ENCODE measurements around the gene LRRC15.

LRRC15 gene

DNA sequence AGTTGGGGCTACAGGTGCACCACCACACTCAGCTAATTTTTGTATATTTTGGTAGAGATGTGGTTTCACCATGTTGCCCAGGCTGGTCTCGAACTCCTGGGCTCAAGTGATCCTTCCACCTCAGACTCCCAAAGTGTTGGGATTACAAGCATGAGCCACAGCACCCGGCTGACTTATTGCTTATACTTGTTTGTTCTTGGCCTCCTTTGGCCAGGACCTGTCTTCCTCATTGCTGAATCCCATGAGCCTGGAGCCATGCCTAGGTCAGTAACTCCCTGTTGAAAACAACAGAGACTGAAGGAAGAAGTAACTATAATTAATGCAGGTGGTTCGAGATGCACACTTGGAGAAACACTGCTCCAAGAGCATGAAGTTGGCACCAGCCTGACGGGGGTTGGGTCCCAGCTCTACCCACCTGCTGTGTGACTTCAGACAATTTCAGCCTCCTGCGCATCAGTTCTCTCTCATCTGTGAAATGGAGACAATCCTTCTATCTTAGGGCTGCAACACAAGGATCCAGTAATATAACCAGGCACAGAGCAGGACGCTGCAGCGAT, 57.3 kb downstream of the LRRC15 start:
- Histone ChIP-seq H2AK5ac (ENCODE audit: low read depth, low read length) (no peak overlapping the region), H3K18ac (ENCODE audit: low read length) (no peak overlapping the region), H3K4me2 (ENCODE audit: insufficient read depth, low read length, poor library complexity, severe bottlenecking) (no peak overlapping the region), H3K36me3 (replicated peaks in 1 of 2; ENCODE audit: control insufficient read depth in 2 of 2, insufficient read depth in 2 of 2, low read length in 2 of 2) (no peaks in the 10 kb centered on the region), H3K27me3 (ENCODE audit: control insufficient read depth in 3 of 3, insufficient read depth in 3 of 3, low read depth in 1 of 3, low read length in 3 of 3) (peaks cover 0 to 13% (median 9%) of the 10 kb centered on the region in 3 experiments), H3K9me3 (replicated peaks in 1 of 2; ENCODE audit: control insufficient read depth in 2 of 2, insufficient read depth in 1 of 2, low read depth in 1 of 2, low read length in 2 of 2) (no peaks in the 10 kb centered on the region), H2BK15ac (ENCODE audit: low read length) (no peak overlapping the region), H3K4me1 (ENCODE audit: control insufficient read depth in 2 of 2, insufficient read depth in 1 of 2, low read depth in 1 of 2, low read length in 2 of 2) (peaks cover 16 to 42% of the 10 kb centered on the region in 2 donors), H4K8ac (ENCODE audit: low read depth, low read length) (no peak overlapping the region), H3K79me1 (ENCODE audit: low read depth, low read length) (no peaks in the 10 kb centered on the region), H3K4me3 (ENCODE audit: low read length in 2 of 2) (no peak overlapping the region), H2BK12ac (ENCODE audit: low read length) (no peak overlapping the region), H3K4ac (ENCODE audit: low read length) (no peak overlapping the region), H3K23ac (ENCODE audit: low read depth, low read length, poor library complexity) (no peak overlapping the region), H3K27ac (replicated peaks; ENCODE audit: low read length) (no peak overlapping the region), H2BK120ac (ENCODE audit: low read depth, low read length) (no peak overlapping the region), H3K14ac (ENCODE audit: low read length) (no peak overlapping the region), H2AFZ (ENCODE audit: low read length) (no peak overlapping the region), H3K9ac (ENCODE audit: low read depth, low read length, poor library complexity) (no peak overlapping the region), H2BK5ac (ENCODE audit: low read length) (no peak overlapping the region), H4K91ac (ENCODE audit: low read depth, low read length, poor library complexity) (no peak overlapping the region)
- no CpG with 5 or more reads among the region's 7 CpGs for WGBS, 2 donors (ENCODE audit: extremely low coverage in 2 of 2, insufficient read length in 2 of 2, insufficient replicate concordance in 1 of 2)
- no peak for DNase-seq (ENCODE audit: low spot score)

DNA sequence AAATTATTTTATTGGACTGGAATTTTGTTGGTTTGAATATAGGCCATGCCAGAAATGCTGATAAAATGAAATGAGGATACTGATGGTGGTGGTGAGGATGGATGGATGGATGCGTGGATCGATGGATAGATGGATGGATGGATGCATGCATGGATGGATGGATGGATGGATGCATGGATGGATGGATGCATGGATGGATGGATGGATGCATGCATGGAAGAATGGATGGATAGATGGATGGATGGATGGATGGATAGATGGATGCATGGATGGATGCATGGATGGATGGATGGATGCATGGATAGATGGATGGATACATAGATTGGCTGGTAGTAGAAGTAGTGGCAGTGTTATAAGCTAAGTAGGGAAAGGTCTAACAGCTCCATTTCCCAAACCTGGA, 58.5 kb downstream of the LRRC15 start:
- no peak overlapping the region for H3K27ac ChIP-seq (replicated peaks; ENCODE audit: low read length)
- H2AFZ ChIP-seq (ENCODE audit: low read length) = no peak overlapping the region
- H2BK5ac ChIP-seq (ENCODE audit: low read length) = no peak overlapping the region
- no peak overlapping the region for H3K9ac ChIP-seq (ENCODE audit: low read depth, low read length, poor library complexity)
- no peak overlapping the region for H2BK15ac ChIP-seq (ENCODE audit: low read length)
- H3K36me3 ChIP-seq (replicated peaks in 1 of 2; ENCODE audit: control insufficient read depth in 2 of 2, insufficient read depth in 2 of 2, low read length in 2 of 2) = no peaks in the 10 kb centered on the region
- H4K91ac ChIP-seq (ENCODE audit: low read depth, low read length, poor library complexity) = no peak overlapping the region
- no peak overlapping the region for H2AK5ac ChIP-seq (ENCODE audit: low read depth, low read length)
- H2BK12ac ChIP-seq (ENCODE audit: low read length) = no peak overlapping the region
- H4K8ac ChIP-seq (ENCODE audit: low read depth, low read length) = no peak overlapping the region
- no peaks in the 10 kb centered on the region for H3K9me3 ChIP-seq (replicated peaks in 1 of 2; ENCODE audit: control insufficient read depth in 2 of 2, insufficient read depth in 1 of 2, low read depth in 1 of 2, low read length in 2 of 2)
- no peak overlapping the region for H3K4me3 ChIP-seq (ENCODE audit: low read length in 2 of 2)
- H3K27me3 ChIP-seq (ENCODE audit: control insufficient read depth in 3 of 3, insufficient read depth in 3 of 3, low read depth in 1 of 3, low read length in 3 of 3) = peaks cover 0 to 5% (median under 1%) of the 10 kb centered on the region in 3 experiments
- no peak overlapping the region for H2BK120ac ChIP-seq (ENCODE audit: low read depth, low read length)
- H3K23ac ChIP-seq (ENCODE audit: low read depth, low read length, poor library complexity) = no peak overlapping the region
- no peak overlapping the region for H3K14ac ChIP-seq (ENCODE audit: low read length)
- H3K18ac ChIP-seq (ENCODE audit: low read length) = no peak overlapping the region
- DNase-seq (ENCODE audit: low spot score) = no peak
- no peak overlapping the region for H3K4ac ChIP-seq (ENCODE audit: low read length)
- no peaks in the 10 kb centered on the region for H3K79me1 ChIP-seq (ENCODE audit: low read depth, low read length)
- H3K4me2 ChIP-seq (ENCODE audit: insufficient read depth, low read length, poor library complexity, severe bottlenecking) = no peak overlapping the region
- WGBS, 2 donors (ENCODE audit: extremely low coverage in 2 of 2, insufficient read length in 2 of 2, insufficient replicate concordance in 1 of 2) = 100% methylated on average over 2 of the region's 2 CpGs; no CpG with 5 or more reads in 1 of the 2 donors
- peaks cover 22 to 51% of the 10 kb centered on the region in 2 donors for H3K4me1 ChIP-seq (ENCODE audit: control insufficient read depth in 2 of 2, insufficient read depth in 1 of 2, low read depth in 1 of 2, low read length in 2 of 2)

DNA sequence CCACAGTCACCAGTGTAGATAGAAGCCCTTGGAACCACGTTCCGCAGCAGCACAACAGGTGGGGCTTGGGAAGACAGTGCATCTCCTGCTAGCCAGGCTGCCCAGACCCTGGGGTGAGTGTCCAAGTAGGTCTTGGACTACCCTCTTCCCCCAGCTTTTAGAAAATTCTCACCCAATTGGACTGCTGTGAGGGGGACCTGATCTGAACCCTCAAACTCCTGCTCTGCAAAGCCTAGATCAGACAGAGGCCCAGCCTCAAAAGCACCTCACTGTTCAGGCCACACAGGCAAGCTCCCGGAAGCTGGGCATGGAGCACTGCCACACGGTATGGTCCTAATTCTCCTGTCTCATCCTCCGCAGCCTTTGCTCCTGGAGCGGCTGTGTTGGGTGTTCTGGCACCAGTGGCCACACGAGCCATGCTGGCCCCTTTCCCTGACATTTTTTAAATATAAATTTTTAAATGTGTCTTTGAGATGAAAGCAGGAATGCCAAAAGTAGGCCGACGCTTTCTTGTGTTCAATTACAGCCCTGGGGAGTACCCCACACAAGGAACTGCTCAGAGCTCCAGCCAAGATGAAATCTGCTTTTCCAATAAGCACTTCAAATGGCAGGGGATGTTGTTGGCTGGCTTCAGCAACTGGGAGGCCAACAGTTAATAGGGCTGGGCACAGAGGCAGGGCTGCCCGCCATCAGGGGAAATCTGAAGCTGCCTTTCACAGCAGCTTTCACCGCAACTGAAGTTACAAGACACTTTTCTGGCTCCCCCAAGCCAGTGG, 59.3 kb downstream of the LRRC15 start:
- Histone ChIP-seq H3K36me3 (replicated peaks in 1 of 2; ENCODE audit: control insufficient read depth in 2 of 2, insufficient read depth in 2 of 2, low read length in 2 of 2) (no peaks in the 10 kb centered on the region), H2BK15ac (ENCODE audit: low read length) (no peak overlapping the region), H3K14ac (ENCODE audit: low read length) (no peak overlapping the region), H4K91ac (ENCODE audit: low read depth, low read length, poor library complexity) (no peak overlapping the region), H3K4me3 (ENCODE audit: low read length in 2 of 2) (no peak overlapping the region), H3K27me3 (ENCODE audit: control insufficient read depth in 3 of 3, insufficient read depth in 3 of 3, low read depth in 1 of 3, low read length in 3 of 3) (peaks cover 0 to 3% (median 0%) of the 10 kb centered on the region in 3 experiments), H2BK120ac (ENCODE audit: low read depth, low read length) (no peak overlapping the region), H2AFZ (ENCODE audit: low read length) (no peak overlapping the region), H3K9ac (ENCODE audit: low read depth, low read length, poor library complexity) (no peak overlapping the region), H3K4me2 (ENCODE audit: insufficient read depth, low read length, poor library complexity, severe bottlenecking) (no peak overlapping the region), H2BK5ac (ENCODE audit: low read length) (no peak overlapping the region), H4K8ac (ENCODE audit: low read depth, low read length) (no peak overlapping the region), H3K27ac (replicated peaks; ENCODE audit: low read length) (no peak overlapping the region), H3K18ac (ENCODE audit: low read length) (no peak overlapping the region), H3K9me3 (replicated peaks in 1 of 2; ENCODE audit: control insufficient read depth in 2 of 2, insufficient read depth in 1 of 2, low read depth in 1 of 2, low read length in 2 of 2) (no peaks in the 10 kb centered on the region), H2AK5ac (ENCODE audit: low read depth, low read length) (no peak overlapping the region), H2BK12ac (ENCODE audit: low read length) (no peak overlapping the region), H3K4ac (ENCODE audit: low read length) (no peak overlapping the region), H3K23ac (ENCODE audit: low read depth, low read length, poor library complexity) (no peak overlapping the region), H3K79me1 (ENCODE audit: low read depth, low read length) (no peaks in the 10 kb centered on the region), H3K4me1 (ENCODE audit: control insufficient read depth in 2 of 2, insufficient read depth in 1 of 2, low read depth in 1 of 2, low read length in 2 of 2) (peaks cover 27 to 53% of the 10 kb centered on the region in 2 donors)
- DNase-seq (ENCODE audit: low spot score) = no peak
- WGBS, 2 donors (ENCODE audit: extremely low coverage in 2 of 2, insufficient read length in 2 of 2, insufficient replicate concordance in 1 of 2) = no CpG with 5 or more reads among the region's 11 CpGs

DNA sequence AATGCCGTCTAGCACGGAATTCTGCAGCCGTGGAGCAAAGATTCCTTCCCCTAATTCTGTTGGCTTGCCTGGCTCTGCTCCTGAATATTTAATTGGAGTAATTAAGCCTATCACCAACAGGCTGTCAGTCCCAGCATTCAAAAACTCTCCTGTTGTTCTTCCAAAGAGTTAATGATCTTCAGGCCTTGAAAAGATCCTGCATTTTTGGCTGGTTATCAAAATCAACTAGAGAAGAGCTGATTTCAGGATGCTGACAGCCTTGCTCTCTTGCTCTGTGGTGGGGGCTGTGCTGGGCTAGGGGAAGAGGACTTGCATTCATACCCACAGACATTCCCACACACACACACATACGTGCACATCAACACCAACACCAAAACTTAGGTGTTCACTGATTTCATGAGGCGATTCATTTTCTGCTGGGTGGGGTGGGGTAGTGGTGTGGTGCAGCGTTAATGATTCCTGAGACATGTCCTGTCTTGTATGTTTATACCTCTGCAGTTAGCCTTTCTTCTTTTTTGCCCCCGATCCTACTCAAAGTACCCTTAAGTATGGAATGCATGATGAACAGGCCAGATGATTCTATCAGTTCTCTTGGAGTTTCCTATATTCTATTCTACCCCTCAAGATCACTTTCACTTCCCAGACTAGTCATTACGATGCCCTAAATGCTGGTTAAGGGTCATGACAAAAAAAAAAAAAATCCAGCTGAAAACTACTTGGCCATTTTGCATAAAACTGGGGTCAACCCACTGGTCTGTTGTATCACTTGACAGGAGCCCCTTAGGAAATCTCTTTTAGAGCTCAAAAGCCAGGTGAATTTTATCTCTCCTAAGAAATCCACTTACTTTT, 60.7 kb downstream of the LRRC15 start:
- WGBS, 2 donors (ENCODE audit: extremely low coverage in 2 of 2, insufficient read length in 2 of 2, insufficient replicate concordance in 1 of 2) = no CpG with 5 or more reads among the region's 8 CpGs
- peaks cover 0 to 4% of the 10 kb centered on the region in 2 donors for H3K9me3 ChIP-seq (replicated peaks in 1 of 2; ENCODE audit: control insufficient read depth in 2 of 2, insufficient read depth in 1 of 2, low read depth in 1 of 2, low read length in 2 of 2)
- H2BK120ac ChIP-seq (ENCODE audit: low read depth, low read length) = no peak overlapping the region
- DNase-seq (ENCODE audit: low spot score) = no peak
- H4K8ac ChIP-seq (ENCODE audit: low read depth, low read length) = no peak overlapping the region
- no peak overlapping the region for H2BK15ac ChIP-seq (ENCODE audit: low read length)
- no peak overlapping the region for H2AK5ac ChIP-seq (ENCODE audit: low read depth, low read length)
- H3K36me3 ChIP-seq (replicated peaks in 1 of 2; ENCODE audit: control insufficient read depth in 2 of 2, insufficient read depth in 2 of 2, low read length in 2 of 2) = no peaks in the 10 kb centered on the region
- no peak overlapping the region for H3K4ac ChIP-seq (ENCODE audit: low read length)
- H3K4me3 ChIP-seq (ENCODE audit: low read length in 2 of 2) = no peak overlapping the region
- H3K14ac ChIP-seq (ENCODE audit: low read length) = no peak overlapping the region
- H3K4me1 ChIP-seq (ENCODE audit: control insufficient read depth in 2 of 2, insufficient read depth in 1 of 2, low read depth in 1 of 2, low read length in 2 of 2) = peaks cover 22 to 48% of the 10 kb centered on the region in 2 donors
- no peak overlapping the region for H3K9ac ChIP-seq (ENCODE audit: low read depth, low read length, poor library complexity)
- no peak overlapping the region for H2AFZ ChIP-seq (ENCODE audit: low read length)
- H3K79me1 ChIP-seq (ENCODE audit: low read depth, low read length) = no peaks in the 10 kb centered on the region
- H4K91ac ChIP-seq (ENCODE audit: low read depth, low read length, poor library complexity) = no peak overlapping the region
- H3K27me3 ChIP-seq (ENCODE audit: control insufficient read depth in 3 of 3, insufficient read depth in 3 of 3, low read depth in 1 of 3, low read length in 3 of 3) = peaks cover 0 to 7% (median 0%) of the 10 kb centered on the region in 3 experiments
- no peak overlapping the region for H2BK5ac ChIP-seq (ENCODE audit: low read length)
- H3K18ac ChIP-seq (ENCODE audit: low read length) = no peak overlapping the region
- no peak overlapping the region for H3K4me2 ChIP-seq (ENCODE audit: insufficient read depth, low read length, poor library complexity, severe bottlenecking)
- no peak overlapping the region for H3K23ac ChIP-seq (ENCODE audit: low read depth, low read length, poor library complexity)
- no peak overlapping the region for H3K27ac ChIP-seq (replicated peaks; ENCODE audit: low read length)
- no peak overlapping the region for H2BK12ac ChIP-seq (ENCODE audit: low read length)
